ENCODE data around the gene SH3BGRL3.
"Not testable (repeated sequence)": the region's sequence is repeated elsewhere in the genome, so short reads cannot be mapped to it uniquely, and the experiment has no call there.

Gene SH3BGRL3

DNA sequence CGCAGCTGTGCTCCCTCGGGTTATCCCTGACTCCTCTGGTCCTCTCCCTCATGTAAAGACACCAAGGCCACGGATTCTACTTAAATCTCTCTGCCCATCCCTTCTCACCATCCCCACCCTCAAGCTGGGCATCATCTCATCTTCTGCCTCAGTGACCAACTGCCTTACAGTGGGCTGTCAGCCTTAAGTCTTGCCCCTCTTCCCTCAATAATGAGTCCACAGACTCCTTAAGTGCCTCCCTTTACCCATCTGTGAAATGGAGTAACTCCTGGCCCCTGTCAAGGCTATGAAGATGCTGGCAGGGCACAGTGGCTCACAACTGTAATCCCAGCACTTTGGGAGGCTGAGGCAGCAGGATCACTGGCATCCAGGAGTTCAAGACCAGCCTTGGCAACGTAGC, 12.1 kb downstream of the SH3BGRL3 start:
- DNase-seq, result no peak

DNA sequence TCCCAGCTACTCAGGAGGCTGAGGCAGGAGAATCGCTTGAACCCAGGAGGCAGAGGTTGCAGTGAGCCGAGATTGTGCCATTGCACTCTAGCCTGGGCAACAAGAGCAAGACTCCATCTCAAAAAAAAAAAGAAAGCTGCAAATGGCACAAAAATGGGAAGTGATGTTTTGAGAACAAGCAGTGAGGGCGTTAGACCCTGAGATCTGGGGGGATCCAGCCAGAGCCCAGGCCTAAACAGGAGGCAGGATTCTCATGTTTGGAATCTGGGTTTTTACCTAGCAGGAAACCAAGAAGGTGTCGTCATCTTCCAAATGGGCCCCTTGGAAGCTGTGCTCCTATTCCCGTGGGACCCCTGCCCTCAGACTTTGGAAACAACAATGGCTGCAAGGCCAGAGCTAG, 12.8 kb downstream of the SH3BGRL3 start:
- DNase-seq, result not testable (repeated sequence)

DNA sequence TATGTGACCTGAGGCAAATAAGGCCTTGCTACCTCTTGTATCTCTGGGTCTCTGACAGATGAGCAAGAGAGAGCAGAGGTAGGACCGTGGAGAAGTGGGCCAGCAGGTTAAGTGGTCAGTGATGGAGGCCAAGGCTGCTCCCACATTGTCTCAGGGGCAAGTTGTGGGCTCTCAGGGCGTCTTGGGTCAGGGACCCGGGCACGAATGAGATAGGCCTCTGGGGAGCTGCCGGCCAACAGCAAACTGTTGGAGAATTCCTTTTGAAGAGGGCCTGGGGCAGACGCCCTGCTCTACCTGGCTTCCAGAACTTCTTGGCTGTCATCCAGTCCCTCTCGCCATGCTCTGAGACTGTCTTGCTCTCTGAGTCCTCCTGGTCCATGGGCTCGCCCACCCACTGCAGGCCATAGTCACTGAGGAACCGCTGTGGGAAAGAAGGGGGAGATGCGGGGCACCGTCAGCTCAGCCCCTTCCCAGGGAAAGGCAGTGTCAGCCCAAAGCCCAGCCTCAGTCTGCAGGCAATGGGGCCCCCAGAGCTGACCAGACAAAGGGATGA, 14.1 kb downstream of the SH3BGRL3 start:
- DNase-seq, result no peak

DNA sequence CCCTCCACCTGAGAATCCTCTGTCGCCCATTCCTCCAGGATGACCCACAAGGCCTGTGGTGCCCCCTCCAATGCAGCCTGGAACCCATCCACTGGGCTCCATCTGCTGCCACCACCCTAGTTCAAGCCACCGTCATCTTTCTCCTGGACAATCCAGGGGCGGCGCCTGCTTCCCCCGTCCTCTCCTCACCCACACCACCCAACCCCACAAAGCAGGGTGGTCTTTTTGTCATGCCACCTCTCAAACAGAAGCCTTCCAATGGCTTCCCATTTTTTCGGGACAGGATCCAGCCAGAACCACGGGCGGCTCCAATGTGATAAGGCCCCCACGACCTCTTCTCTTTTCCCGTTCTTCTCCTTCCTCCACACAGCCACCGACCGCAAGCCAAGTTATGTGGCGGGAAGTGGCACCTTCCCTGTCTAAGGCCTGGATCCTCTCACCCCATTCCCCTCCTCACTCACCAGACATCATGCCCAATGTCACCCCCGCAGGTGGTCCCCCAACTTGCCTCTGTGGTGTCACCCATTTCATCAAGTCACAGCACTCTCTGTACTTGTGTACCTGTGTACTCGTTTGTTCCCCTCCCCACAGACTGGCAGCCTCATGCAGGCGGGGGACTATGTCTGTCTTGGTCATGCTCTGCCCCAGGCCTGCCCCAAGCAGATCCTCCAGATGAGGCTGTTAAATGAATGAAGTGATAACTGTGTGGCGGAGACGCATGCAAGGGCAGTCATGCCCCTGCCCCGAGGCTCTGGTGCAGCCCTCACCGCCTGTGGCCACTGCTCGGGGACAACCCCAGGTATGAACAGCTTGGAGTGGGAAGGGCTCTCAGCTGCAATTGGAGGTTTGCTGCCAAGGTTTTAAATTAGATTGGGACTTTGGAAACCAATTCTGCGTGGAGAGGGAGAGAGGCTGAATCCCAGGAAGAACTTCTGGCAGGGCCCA, 15.6 kb downstream of the SH3BGRL3 start:
- DNase-seq, result no peak

DNA sequence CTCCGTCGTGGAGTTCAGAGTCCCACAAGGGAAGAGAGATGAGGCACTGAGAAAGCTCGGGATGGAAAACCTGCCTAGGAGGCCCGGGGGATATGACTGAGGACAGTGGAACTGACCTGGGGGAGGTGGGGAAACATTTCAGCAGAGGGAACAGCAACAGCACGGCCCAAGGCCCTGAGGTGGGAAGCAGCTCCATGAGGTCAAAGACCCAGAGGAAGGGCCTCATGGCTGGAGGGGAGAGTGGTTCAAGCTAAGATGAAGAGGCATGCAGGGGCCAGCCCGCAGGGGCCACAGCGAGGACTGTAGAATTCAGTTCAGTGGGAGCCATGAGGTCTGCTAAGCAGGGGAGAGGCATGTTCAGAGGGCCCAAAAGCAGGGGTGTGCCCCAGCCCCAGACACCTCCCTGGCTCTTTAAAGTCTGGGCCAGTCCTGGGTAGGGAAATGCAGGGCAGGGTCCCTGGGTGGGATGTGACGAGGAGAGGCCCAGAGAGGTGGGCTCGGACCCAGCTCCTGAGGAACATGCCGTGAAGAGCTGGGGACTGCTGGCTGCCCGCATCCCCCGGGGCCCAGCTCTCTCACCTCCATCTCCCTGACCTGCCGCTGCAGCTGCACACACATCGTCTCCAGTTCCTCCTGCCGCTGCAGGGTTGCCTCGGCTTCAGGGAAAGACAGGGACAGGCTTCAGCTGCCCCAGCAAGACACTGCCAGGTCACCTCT, 16.6 kb downstream of the SH3BGRL3 start:
- DNase-seq, result no peak

DNA sequence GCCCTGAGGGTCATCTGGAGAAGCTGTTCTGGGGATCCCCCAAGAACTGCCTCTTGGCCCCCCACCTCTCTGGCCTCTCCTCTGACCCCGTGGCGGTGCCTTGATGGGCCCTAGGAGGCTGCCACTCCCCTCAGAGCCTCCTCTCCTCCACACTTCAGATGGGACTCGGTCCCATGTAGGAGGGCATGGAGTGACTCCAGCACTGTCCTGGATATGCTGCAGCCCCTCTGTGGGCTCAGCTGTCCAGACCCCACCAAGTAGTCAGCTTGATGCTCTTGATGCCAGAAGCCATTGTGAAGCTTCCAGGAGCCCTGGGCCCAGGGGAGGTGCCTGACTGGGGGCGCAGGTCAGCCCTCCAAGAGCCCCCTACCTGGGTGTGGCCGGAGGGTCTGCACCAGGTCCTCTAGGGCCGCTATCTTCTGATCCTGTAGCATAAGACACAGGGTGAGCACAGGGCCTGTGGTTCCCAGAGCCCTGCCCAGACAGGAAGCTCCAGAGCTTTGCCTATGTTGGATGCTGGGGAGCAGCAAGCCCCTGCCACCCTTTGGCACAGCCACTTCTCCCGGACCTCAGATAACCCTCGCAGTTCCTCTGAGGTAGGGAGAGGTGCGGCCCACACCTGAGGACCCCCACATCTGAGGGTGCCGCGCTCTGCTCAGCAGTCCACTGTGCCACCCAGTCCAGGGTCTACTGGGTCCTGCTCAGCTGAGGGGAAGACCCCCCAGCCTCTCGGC, 17.3 kb downstream of the SH3BGRL3 start:
- DNase-seq, result no peak

DNA sequence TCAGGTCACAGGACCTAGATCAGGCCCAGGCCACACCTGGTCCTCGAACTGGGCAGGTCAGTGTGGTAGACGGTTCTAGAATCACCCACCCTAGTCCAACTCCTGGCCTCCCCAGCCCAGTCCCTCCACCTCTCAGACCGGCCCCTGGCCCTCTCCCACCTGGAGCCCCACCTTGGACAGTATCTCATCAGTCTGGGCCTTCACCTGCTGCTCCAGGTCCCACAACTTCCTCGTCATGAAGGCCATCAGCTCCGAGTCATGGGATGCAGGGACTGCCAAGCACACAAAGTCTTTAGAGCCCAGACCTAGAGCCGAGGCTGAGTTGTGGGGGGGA, 17.9 kb downstream of the SH3BGRL3 start:
- DNase-seq, result no peak

DNA sequence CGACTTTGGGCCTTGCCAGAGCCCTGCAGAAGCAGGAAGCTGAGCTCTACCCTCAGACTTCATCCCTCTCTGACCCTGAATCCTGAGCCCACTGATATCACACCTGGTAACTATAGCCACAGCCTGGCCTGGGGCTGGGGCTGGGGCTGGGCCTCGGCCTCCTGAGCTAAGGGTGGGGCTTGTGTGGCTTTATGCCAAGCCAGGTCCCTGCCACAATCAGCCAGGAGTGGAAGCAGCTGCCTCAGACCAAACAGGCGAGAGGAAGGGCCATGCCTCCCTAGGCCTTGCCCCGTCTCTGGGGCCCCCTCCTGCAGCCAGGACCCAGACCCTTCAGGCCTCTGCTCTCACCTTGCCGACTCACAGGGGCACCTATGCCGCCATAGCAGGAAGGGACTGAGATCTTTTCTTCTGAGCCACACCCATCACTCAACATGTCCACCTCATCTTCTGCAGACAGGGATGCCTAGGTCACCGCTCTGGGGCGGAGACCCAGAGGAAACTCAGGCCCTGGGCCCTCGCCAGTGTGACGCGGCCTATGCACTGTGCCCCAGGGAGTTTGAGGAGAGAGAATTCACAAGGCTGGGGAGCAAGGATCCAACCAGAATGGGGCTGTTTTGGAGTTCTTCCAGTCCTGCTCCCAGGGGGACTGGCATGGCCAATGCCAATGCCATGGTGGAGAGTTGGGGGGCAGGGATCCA, 20.8 kb downstream of the SH3BGRL3 start:
- DNase-seq, result no peak

DNA sequence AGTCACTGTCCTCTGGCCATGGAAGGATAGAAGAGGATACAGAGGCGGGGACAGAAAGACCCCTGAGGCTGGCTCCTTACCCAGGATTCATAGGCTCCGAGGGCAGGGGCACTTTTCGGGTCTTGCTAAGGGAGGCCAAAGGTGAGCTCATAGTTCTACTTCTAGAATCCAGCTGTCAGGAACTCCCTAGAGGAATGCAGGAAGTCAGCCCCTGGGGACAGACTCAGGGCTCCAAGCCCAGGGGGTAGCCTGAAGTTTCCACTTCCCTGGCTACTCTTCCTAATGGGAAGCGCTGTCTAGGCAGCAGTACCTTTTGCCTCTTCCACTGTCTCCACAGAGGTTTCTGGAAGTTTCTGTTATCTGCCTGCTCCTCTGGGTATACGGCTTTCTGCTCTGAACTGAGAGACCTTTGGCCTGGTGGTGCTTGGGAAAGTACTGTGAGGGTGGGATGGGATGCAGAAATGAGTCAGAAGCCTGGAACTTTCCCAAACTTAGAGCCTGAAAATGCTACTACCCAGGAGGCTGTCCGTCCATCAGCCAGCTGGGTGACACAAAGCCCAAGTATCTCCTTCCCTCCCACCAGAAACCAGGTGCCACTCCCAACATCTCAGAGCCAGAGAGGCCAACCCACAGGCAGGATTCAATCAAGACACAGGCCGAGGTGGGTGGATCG, 23.0 kb downstream of the SH3BGRL3 start:
- no peak for DNase-seq

DNA sequence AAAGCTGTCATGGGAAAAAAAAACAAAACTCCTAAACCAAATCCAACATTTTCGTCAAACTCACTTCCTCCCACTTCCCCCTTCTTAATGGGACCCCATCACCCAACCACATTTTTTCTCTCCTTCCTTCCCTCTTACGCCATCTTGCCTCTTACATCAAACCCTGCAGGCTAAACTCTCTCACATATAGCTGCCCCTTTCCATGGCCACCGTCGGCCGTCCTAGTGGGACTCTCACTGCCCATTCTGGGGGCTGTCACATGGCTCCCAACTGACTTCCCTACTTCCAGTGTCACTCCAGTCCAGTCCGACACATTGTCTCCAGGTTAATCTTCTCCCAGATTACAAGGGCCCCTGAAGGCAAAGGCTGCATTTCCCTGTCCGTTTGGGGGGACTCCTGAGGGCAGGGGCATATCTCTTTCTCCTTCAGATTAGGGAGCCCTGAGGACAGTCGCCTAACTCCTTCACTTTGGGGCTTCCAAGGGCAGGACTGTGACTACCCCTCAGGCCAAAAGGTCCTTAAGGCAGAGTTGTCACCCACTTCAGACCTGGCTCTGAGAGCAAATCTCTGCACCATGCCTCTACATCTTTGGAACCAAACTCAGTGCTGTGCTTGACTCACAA, 25.9 kb downstream of the SH3BGRL3 start:
- DNase-seq, result no peak

DNA sequence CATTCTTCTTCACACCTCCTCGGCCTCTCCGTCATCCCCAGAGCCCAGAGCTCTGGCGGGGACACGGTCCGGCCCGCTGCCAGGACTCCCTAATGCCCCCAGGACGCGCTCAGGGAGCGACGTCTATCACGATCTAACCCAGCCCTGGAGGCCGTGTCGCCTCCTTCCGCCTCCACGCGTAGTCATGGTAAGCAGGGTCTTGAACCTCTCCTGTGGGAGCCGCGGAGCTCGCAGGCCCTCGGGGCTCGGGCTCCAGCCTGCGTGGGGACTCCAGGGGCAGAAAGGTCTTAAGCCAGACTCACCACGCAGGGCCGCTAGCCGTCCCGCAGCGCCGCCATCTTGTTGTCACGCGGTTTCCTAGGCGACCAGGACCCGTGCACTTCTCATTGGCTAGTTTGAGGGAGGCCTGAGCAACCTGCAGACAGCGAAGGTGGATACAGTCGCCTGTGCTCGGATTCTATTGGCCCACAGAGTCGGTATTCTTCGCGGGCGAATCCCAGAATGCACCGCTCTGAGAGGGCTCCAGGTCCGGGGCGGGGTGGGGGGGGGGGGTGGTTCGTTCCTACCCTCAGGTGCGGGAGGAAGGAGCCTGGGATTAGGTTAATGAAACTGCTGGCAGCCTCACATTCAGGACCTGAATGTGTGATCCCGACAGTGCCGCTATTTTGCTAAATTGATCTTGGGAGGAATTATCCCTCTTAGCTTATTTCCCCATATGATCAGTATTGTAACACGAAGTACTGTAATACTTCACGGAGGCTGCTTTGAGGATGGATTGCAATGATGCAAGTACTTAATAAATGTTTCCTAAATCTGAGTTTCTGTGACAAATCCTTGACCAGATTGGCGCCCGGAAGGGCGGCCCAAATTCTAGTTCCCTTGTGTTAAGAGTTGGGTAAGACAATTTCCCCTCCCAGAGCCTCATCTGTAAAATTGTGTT, 26.7 kb downstream of the SH3BGRL3 start, which contains the start of gene UBXN11:
TSS of gene UBXN11 (minus strand) at position 347 of the 940 bp plus-strand sequence. CDS start 3,753 bp downstream, outside the sequence.
- DNase-seq, result peak; percentile 92

DNA sequence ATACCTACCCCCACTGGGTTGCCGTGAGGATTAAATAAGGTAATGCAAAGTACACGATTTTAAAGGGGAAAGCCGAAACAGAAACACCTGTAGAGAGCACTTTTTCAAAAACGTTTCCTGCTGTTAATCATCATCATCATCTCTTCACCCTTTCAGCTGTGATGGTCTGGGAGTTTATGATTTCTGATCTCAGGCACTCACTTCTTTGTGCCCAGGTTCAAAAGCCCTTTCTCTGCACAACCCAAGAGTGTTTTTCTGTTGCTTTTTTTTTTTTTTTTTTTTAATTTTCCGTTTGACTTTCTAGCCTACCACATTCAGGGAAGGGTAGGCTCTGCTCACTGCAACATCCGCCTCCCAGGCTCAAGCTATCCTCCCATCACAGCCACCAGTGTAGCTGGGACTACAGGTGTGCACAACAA, 27.5 kb downstream of the SH3BGRL3 start:
- DNase-seq, result no peak

DNA sequence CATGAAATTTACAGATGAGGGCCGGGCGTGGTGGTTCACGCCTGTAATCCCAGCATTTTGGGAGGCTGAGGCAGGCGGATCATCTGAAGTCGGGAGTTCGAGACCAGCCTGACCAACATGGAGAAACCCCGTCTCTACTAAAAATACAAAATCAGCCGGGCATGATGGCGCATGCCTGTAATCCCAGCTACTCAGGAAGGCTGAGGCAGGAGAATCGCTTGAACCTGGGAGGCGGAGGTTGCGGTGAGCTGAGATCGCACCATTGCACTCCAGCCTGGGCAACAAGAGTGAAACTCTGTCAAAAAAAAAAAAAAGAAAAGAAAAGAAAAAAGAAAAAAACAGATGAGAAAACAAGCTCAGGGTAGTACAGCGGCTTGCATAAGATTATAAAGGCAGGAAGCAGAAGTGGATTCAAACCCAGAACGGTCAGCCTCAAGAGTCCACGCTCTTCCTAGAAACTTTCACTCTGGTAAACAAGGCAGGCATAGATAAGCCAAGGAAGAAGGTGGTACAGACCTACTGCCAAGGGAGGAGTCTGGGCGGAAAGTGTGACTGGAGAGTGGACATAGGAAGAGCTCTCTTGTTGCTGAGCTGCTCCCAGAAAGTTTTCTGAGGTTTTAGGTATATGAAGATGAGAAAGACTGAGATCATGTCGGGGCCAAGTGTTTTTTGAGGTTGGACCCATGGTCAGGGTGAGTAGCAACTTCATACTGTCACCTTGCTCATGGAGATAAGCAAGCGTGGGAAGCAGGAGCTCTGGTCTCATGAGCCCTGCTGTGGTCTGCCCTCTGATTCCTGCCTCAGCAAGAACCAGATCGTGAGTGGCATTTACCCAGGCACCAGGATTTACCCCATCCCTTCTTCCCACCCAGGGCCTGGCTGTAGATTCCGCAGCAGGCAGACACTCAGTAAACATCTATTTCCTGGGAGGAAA, 28.3 kb downstream of the SH3BGRL3 start:
- DNase-seq, result not testable (repeated sequence)

DNA sequence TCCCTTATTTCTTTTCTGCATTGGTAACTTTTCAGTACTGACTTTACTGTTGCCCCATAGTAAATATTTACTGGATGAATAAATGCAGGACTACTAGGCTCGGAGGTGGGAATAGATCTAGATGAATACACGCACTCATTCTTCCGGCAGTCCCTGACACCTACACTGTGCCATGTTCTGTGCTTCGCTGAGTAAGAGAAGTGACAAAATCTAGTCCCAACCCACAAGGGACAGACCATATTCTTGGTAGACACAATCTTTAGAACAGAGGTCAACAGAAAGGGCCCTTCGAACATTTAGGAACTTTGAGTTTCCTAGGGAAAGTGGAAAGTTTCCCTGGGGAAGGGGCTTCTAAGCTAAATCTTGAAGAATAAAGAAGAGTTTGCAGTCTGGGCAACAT, 34.6 kb downstream of the SH3BGRL3 start:
- no peak for DNase-seq

DNA sequence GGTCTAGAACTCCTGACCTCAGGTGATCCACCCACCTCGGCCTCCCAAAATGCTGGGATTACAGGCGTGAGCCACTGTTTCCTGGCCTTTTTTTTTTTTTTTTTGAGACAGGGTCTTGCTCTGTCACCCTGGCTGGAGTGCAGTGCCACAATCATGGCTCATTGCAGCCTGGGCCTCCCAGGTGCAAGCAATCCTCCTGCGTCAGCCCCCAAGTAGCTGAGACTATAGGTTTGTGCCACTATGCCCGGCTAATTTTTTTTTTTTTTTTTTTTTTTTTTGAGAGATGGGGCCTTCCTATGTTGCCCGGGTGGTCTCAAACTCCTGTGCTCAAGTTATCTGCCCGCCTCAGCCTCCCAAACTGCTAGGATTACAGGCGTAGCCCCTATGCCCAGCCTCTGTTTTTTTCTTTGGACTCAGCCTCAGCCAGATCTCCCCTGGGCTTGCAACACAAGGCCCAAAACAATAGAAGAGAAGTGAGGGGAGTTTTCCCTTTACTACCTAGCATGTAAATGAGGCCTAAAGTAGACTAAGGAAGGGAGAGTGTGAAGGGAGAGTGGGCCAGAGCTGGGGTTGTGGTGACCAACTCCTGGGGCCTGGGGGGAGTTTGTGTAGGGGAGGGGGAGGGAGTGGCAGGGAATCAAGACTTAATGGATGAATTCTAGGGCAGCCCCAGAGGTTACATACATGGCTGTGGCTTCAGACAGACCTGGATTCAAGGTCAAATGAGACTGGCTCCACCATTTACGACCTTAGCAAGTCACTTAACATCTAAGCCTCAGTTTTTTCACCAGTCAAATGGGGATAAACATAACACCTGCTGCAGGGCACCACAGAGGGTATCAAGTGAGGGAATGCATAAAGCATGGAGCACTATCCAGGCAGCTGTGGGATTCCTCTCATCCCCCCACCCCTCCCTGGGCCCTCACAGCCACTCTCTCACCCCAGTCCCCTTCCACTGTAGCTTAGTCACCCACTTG, 36.3 kb downstream of the SH3BGRL3 start:
- no peak for DNase-seq

DNA sequence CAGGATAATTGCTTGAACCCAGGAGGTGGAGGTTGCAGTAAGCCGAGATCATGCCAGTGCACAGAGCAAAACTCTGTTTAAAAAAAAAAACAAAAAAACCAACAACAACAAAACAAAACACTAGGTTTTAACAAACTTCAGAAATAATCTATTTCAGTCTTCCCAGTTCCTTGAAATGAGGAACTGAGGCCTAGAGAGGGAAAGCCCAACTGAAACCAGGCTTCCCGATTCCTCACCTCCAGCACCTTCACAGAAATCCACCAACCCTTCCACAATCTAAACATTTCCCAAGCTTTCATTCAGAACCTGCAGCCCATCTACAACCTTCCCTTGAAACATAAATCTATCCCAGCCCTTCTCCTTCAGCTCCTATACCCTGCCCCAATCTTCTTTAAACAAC, 37.3 kb downstream of the SH3BGRL3 start:
- no peak for DNase-seq

DNA sequence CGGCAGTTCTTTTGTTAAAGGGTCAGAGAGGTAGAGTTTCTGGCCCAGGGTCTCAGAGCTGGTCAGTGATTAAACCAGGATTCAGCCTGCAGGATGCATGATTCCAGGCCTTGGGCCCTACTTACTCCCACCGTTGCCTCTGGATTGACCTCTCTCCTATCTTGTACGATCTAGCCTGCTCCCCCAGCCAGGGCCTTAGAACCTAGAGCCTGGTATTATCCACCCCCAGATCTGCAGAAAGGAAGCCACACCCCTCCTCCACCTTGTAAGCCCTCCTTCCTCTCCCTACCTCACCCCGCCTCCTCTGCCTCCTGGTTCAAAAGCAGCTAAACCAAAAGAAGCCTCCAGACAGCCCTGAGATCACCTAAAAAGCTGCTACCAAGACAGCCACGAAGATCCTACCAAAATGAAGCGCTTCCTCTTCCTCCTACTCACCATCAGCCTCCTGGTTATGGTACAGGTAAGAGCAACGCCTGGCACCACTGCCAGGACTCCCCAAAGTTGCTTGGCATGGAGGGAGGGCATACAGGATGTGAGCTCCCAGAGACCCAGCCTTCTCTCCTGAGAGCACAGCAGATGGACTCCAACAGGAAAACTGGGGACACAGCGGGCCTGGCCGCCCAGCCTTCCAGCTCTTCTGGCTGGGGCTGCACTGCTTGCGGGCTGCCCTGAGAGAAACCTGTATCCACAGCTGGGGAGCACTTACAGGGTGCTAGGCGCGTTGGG, 37.9 kb downstream of the SH3BGRL3 start, which contains the start of gene CD52:
TSS of gene CD52 (plus strand) at position 347 of the 726 bp plus-strand sequence. CDS start at position 407, 60 bp downstream.
- peak; percentile 79 for DNase-seq

Data from activated naive CD4-positive, alpha-beta T cell treated with anti-CD3 and anti-CD28 coated beads, Interleukin-2, amount 50 U/mL, for 16 hours (primary cell).